ENCODE data around the gene PRM1.

Gene PRM1

GRCh38 chr16:11238272-11239202 is 42.6 kb downstream of the PRM1 start:
- no peak overlapping the region for H3K9ac ChIP-seq (ENCODE audit: low read length)
- H3K4me3 ChIP-seq (ENCODE audit: low read depth, low read length) = no peak overlapping the region
- no peak overlapping the region for H2BK120ac ChIP-seq (ENCODE audit: insufficient read depth, low read length, poor library complexity)
- no peak overlapping the region for H3K4ac ChIP-seq (ENCODE audit: low read depth, low read length)
- no peak for DNase-seq
- no peak overlapping the region for H3K23ac ChIP-seq (ENCODE audit: low read length)
- no peak overlapping the region for H2AK5ac ChIP-seq (ENCODE audit: low read length)
- no peaks in the 10 kb centered on the region for H3K9me3 ChIP-seq (ENCODE audit: insufficient read depth, low read depth, low read length)
- no peak overlapping the region for H2BK5ac ChIP-seq (ENCODE audit: low read depth, low read length, poor library complexity)
- no peak overlapping the region for H4K12ac ChIP-seq (ENCODE audit: low read depth, low read length)
- H3K14ac ChIP-seq (ENCODE audit: low read length) = no peak overlapping the region
- no peak overlapping the region for H4K91ac ChIP-seq (ENCODE audit: low read depth, low read length)
- no peak overlapping the region for H3K18ac ChIP-seq (ENCODE audit: low read length)
- no peaks in the 10 kb centered on the region for H3K27me3 ChIP-seq (ENCODE audit: insufficient read depth, low read length)
- H3K79me1 ChIP-seq (ENCODE audit: low read length) = no peaks in the 10 kb centered on the region
- H3K27ac ChIP-seq (ENCODE audit: low read depth, low read length) = no peak overlapping the region
- H2AFZ ChIP-seq (ENCODE audit: insufficient read depth, low read length, poor library complexity) = no peak overlapping the region
- H2BK12ac ChIP-seq (ENCODE audit: low read length) = no peak overlapping the region
- H3K36me3 ChIP-seq (ENCODE audit: control insufficient read depth in 1 of 2, insufficient read depth in 2 of 2, low read length in 2 of 2) = no peaks in the 10 kb centered on the region
- no peak overlapping the region for H4K8ac ChIP-seq (ENCODE audit: low read depth, low read length)
- H3K4me2 ChIP-seq (ENCODE audit: low read length) = no peak overlapping the region
- no peaks in the 10 kb centered on the region for H3K79me2 ChIP-seq (ENCODE audit: control insufficient read depth, insufficient read depth, low read length, poor library complexity)
- no peaks in the 10 kb centered on the region for H3K4me1 ChIP-seq (ENCODE audit: control insufficient read depth in 1 of 2, insufficient read depth in 2 of 2, low read length in 2 of 2)
- no CpG with 5 or more reads among the region's 15 CpGs for WGBS (ENCODE audit: extremely low coverage, insufficient coverage, insufficient read length)

- H4K91ac ChIP-seq (ENCODE audit: low read depth, low read length) = no peak overlapping the region
- no peak overlapping the region for H4K8ac ChIP-seq (ENCODE audit: low read depth, low read length)
- DNase-seq = no peak
- H3K79me1 ChIP-seq (ENCODE audit: low read length) = no peaks in the 10 kb centered on the region
- H3K27me3 ChIP-seq (ENCODE audit: insufficient read depth, low read length) = no peaks in the 10 kb centered on the region
- no peak overlapping the region for H3K4me3 ChIP-seq (ENCODE audit: low read depth, low read length)
- no peaks in the 10 kb centered on the region for H3K4me1 ChIP-seq (ENCODE audit: control insufficient read depth in 1 of 2, insufficient read depth in 2 of 2, low read length in 2 of 2)
- no peak overlapping the region for H3K4me2 ChIP-seq (ENCODE audit: low read length)
- no peak overlapping the region for H2BK120ac ChIP-seq (ENCODE audit: insufficient read depth, low read length, poor library complexity)
- H3K36me3 ChIP-seq (ENCODE audit: control insufficient read depth in 1 of 2, insufficient read depth in 2 of 2, low read length in 2 of 2) = no peaks in the 10 kb centered on the region
- H3K14ac ChIP-seq (ENCODE audit: low read length) = no peak overlapping the region
- no peak overlapping the region for H2AK5ac ChIP-seq (ENCODE audit: low read length)
- H3K27ac ChIP-seq (ENCODE audit: low read depth, low read length) = no peak overlapping the region
- H3K18ac ChIP-seq (ENCODE audit: low read length) = no peak overlapping the region
- no peak overlapping the region for H2BK12ac ChIP-seq (ENCODE audit: low read length)
- H3K9me3 ChIP-seq (ENCODE audit: insufficient read depth, low read depth, low read length) = no peaks in the 10 kb centered on the region
- no peak overlapping the region for H3K9ac ChIP-seq (ENCODE audit: low read length)
- no peak overlapping the region for H2BK5ac ChIP-seq (ENCODE audit: low read depth, low read length, poor library complexity)
- H3K4ac ChIP-seq (ENCODE audit: low read depth, low read length) = no peak overlapping the region
- H2AFZ ChIP-seq (ENCODE audit: insufficient read depth, low read length, poor library complexity) = no peak overlapping the region
- H3K23ac ChIP-seq (ENCODE audit: low read length) = no peak overlapping the region
- WGBS (ENCODE audit: extremely low coverage, insufficient coverage, insufficient read length) = no CpG with 5 or more reads among the region's 10 CpGs
- H3K79me2 ChIP-seq (ENCODE audit: control insufficient read depth, insufficient read depth, low read length, poor library complexity) = no peaks in the 10 kb centered on the region
- H4K12ac ChIP-seq (ENCODE audit: low read depth, low read length) = no peak overlapping the region
These were observed 44.5 kb downstream of the PRM1 start for GRCh38 chr16:11236461-11237254.

- H3K4me2 ChIP-seq (ENCODE audit: low read length) = no peak overlapping the region
- no CpG with 5 or more reads among the region's 5 CpGs for WGBS (ENCODE audit: extremely low coverage, insufficient coverage, insufficient read length)
- H2AK5ac ChIP-seq (ENCODE audit: low read length) = no peak overlapping the region
- H3K27ac ChIP-seq (ENCODE audit: low read depth, low read length) = no peak overlapping the region
- no peak overlapping the region for H3K9ac ChIP-seq (ENCODE audit: low read length)
- no peak overlapping the region for H3K18ac ChIP-seq (ENCODE audit: low read length)
- H3K4me1 ChIP-seq (ENCODE audit: control insufficient read depth in 1 of 2, insufficient read depth in 2 of 2, low read length in 2 of 2) = no peaks in the 10 kb centered on the region
- H4K12ac ChIP-seq (ENCODE audit: low read depth, low read length) = no peak overlapping the region
- no peaks in the 10 kb centered on the region for H3K79me1 ChIP-seq (ENCODE audit: low read length)
- no peak overlapping the region for H3K4ac ChIP-seq (ENCODE audit: low read depth, low read length)
- no peak overlapping the region for H4K91ac ChIP-seq (ENCODE audit: low read depth, low read length)
- no peaks in the 10 kb centered on the region for H3K79me2 ChIP-seq (ENCODE audit: control insufficient read depth, insufficient read depth, low read length, poor library complexity)
- no peak overlapping the region for H2BK5ac ChIP-seq (ENCODE audit: low read depth, low read length, poor library complexity)
- no peak overlapping the region for H2BK12ac ChIP-seq (ENCODE audit: low read length)
- no peaks in the 10 kb centered on the region for H3K36me3 ChIP-seq (ENCODE audit: control insufficient read depth in 1 of 2, insufficient read depth in 2 of 2, low read length in 2 of 2)
- no peaks in the 10 kb centered on the region for H3K9me3 ChIP-seq (ENCODE audit: insufficient read depth, low read depth, low read length)
- no peaks in the 10 kb centered on the region for H3K27me3 ChIP-seq (ENCODE audit: insufficient read depth, low read length)
- no peak overlapping the region for H3K14ac ChIP-seq (ENCODE audit: low read length)
- H4K8ac ChIP-seq (ENCODE audit: low read depth, low read length) = no peak overlapping the region
- no peak overlapping the region for H2AFZ ChIP-seq (ENCODE audit: insufficient read depth, low read length, poor library complexity)
- no peak for DNase-seq
- H3K4me3 ChIP-seq (ENCODE audit: low read depth, low read length) = no peak overlapping the region
- H3K23ac ChIP-seq (ENCODE audit: low read length) = no peak overlapping the region
- no peak overlapping the region for H2BK120ac ChIP-seq (ENCODE audit: insufficient read depth, low read length, poor library complexity)
These were observed 45.5 kb downstream of the PRM1 start for GRCh38 chr16:11235703-11235991.

GRCh38 chr16:11234884-11235702 is 46.0 kb downstream of the PRM1 start:
- no peak overlapping the region for H2BK120ac ChIP-seq (ENCODE audit: insufficient read depth, low read length, poor library complexity)
- H3K79me2 ChIP-seq (ENCODE audit: control insufficient read depth, insufficient read depth, low read length, poor library complexity) = no peaks in the 10 kb centered on the region
- H4K91ac ChIP-seq (ENCODE audit: low read depth, low read length) = no peak overlapping the region
- H3K9ac ChIP-seq (ENCODE audit: low read length) = no peak overlapping the region
- H3K27me3 ChIP-seq (ENCODE audit: insufficient read depth, low read length) = no peaks in the 10 kb centered on the region
- no peak overlapping the region for H2AFZ ChIP-seq (ENCODE audit: insufficient read depth, low read length, poor library complexity)
- H4K8ac ChIP-seq (ENCODE audit: low read depth, low read length) = no peak overlapping the region
- H3K14ac ChIP-seq (ENCODE audit: low read length) = no peak overlapping the region
- H3K36me3 ChIP-seq (ENCODE audit: control insufficient read depth in 1 of 2, insufficient read depth in 2 of 2, low read length in 2 of 2) = no peaks in the 10 kb centered on the region
- H4K12ac ChIP-seq (ENCODE audit: low read depth, low read length) = no peak overlapping the region
- H2BK5ac ChIP-seq (ENCODE audit: low read depth, low read length, poor library complexity) = no peak overlapping the region
- H3K4me3 ChIP-seq (ENCODE audit: low read depth, low read length) = no peak overlapping the region
- H3K23ac ChIP-seq (ENCODE audit: low read length) = no peak overlapping the region
- H3K9me3 ChIP-seq (ENCODE audit: insufficient read depth, low read depth, low read length) = no peaks in the 10 kb centered on the region
- H2BK12ac ChIP-seq (ENCODE audit: low read length) = no peak overlapping the region
- DNase-seq = no peak
- WGBS (ENCODE audit: extremely low coverage, insufficient coverage, insufficient read length) = no CpG with 5 or more reads among the region's 13 CpGs
- no peak overlapping the region for H3K27ac ChIP-seq (ENCODE audit: low read depth, low read length)
- H3K4ac ChIP-seq (ENCODE audit: low read depth, low read length) = no peak overlapping the region
- H3K4me1 ChIP-seq (ENCODE audit: control insufficient read depth in 1 of 2, insufficient read depth in 2 of 2, low read length in 2 of 2) = no peaks in the 10 kb centered on the region
- H2AK5ac ChIP-seq (ENCODE audit: low read length) = no peak overlapping the region
- H3K18ac ChIP-seq (ENCODE audit: low read length) = no peak overlapping the region
- H3K4me2 ChIP-seq (ENCODE audit: low read length) = no peak overlapping the region
- no peaks in the 10 kb centered on the region for H3K79me1 ChIP-seq (ENCODE audit: low read length)

All from trophoblast cell (in vitro differentiated cells and primary cell).